K562 (cell line): Measurements from ENCODE around the gene ANO8. TPM values are rescaled to one million over a fixed set of nuclear protein-coding genes. Genes with fewer than 3 reads are reported as not detected.

ENCODE experiments used
- BRCA1 ChIP-seq, 2 experiments: fragments of 450-650 bp in 1 of 2; sonication (generic) in 1 of 2; formaldehyde crosslinking in 1 of 2; IDR thresholded peaks; 2 replicates each; pipeline versions ENCODE4 v1.5.0 to v1.6.1; 2017 to 2020; ENCODE audit warnings: mild to moderate bottlenecking in 1 of 2, missing genetic modification reagents in 1 of 2
- ELF1 ChIP-seq: fragments of 200-800 bp; sonication (Bioruptor generic); IDR thresholded peaks from 2 replicates; pipeline ENCODE4 v1.6.1; 2016; ENCODE audit warnings: missing genetic modification characterization, missing compliant biosample characterization
- KLF13 ChIP-seq: fragments of 450-650 bp; IDR thresholded peaks from 2 replicates; pipeline ENCODE4 v1.6.1; 2016; ENCODE audit warnings: missing genetic modification characterization, low read depth, mild to moderate bottlenecking, missing compliant biosample characterization, moderate library complexity, borderline replicate concordance
- MAFF ChIP-seq: IDR thresholded peaks from 2 replicates; pipeline ENCODE4 v1.6.1; 2012; ENCODE audit warnings: low read length, improper control_type of control experiment
- SLC30A9 ChIP-seq: fragments of 250-450 bp; sonication (Bioruptor Pico); IDR thresholded peaks from 2 replicates; pipeline ENCODE4 v1.8.0; 2022; ENCODE audit warnings: mild to moderate bottlenecking, moderate library complexity
- TFAM ChIP-seq: fragments of 250-450 bp; sonication (Bioruptor Pico); conservative IDR thresholded peaks from 2 replicates; pipeline ENCODE4 v1.5.0; 2021; ENCODE audit warnings: mild to moderate bottlenecking, moderate library complexity
- ZBTB8A ChIP-seq: fragments of 450-650 bp; IDR thresholded peaks from 2 replicates; pipeline ENCODE4 v1.6.1; 2018; ENCODE audit warnings: mild to moderate bottlenecking, moderate library complexity; ENCODE audit not compliant: partially characterized antibody
- ZFP36 ChIP-seq: fragments of 150-350 bp; IDR thresholded peaks from 2 replicates; pipeline ENCODE4 v1.6.1; 2018; ENCODE audit warnings: low read length, low read depth; ENCODE audit not compliant: partially characterized antibody
- ZNF354B ChIP-seq: fragments of 250-450 bp; sonication (Bioruptor Pico); IDR thresholded peaks from 2 replicates; pipeline ENCODE4 v1.4.0; 2020
- ZNF695 ChIP-seq: fragments of 450-650 bp; formaldehyde crosslinking; IDR thresholded peaks from 2 replicates; pipeline ENCODE4 v1.4.0; 2020; ENCODE audit warnings: mild to moderate bottlenecking, moderate library complexity
- polyA plus RNA-seq, 8 experiments: library from polyadenylated mRNA; depleted of rRNA in 4 of 8; stranded (reverse) in 5 of 8; unstranded in 3 of 8; fragments of >200 nt; fragmentation: Nextera tagmentation in 2 of 8; fragmentation: Illumina TruSeq in 1 of 8; extraction: Ambion mirVana in 2 of 8; extraction: Trizol in 1 of 8; gene quantifications; 2 replicates each; pipeline versions ENCODE4 v1.2.1 to v1.2.3, GENCODE V29; 2011 to 2014; ENCODE audit warnings: inconsistent platforms in 1 of 8, missing spikeins in 1 of 8
- total RNA-seq, 7 experiments: library from RNA; depleted of rRNA in 6 of 7; stranded (reverse); fragments of >200 nt in 6 of 7; fragmentation: Illumina TruSeq in 2 of 7; extraction: Trizol in 2 of 7; gene quantifications; 2 replicates each; pipeline versions ENCODE4 v1.2.1 to v1.2.3, GENCODE V29; 2011 to 2021; ENCODE audit warnings: low replicate concordance in 1 of 7
- TF ChIP-seq, protein P1 (sequence below): fragments of 450-650 bp; formaldehyde crosslinking; IDR thresholded peaks from 2 replicates; pipeline ENCODE4 v1.4.0; 2020; ENCODE audit warnings: mild to moderate bottlenecking, mixed read lengths
- TF ChIP-seq, protein P2 (sequence below), 2 experiments: fragments of 450-650 bp in 1 of 2; sonication (generic) in 1 of 2; formaldehyde crosslinking; conservative IDR thresholded peaks; 2 replicates each; pipeline versions ENCODE4 v1.4.0 to v1.8.1; 2020 to 2022; ENCODE audit warnings: mild to moderate bottlenecking in 1 of 2, missing genetic modification reagents in 1 of 2
- TF ChIP-seq, protein P3 (sequence below): fragments of 250-450 bp; sonication (Bioruptor Pico); IDR thresholded peaks from 2 replicates; pipeline ENCODE4 v1.5.0; 2021; ENCODE audit warnings: mild to moderate bottlenecking, moderate library complexity
- TF ChIP-seq, protein P4 (sequence below): sonication (generic); formaldehyde crosslinking; IDR thresholded peaks from 2 replicates; pipeline ENCODE4 v1.8.0; 2022; ENCODE audit warnings: mild to moderate bottlenecking, missing genetic modification reagents
- TF ChIP-seq, protein P5 (sequence below), 2 experiments: fragments of 200-800 bp in 1 of 2; sonication (Bioruptor generic) in 1 of 2; sonication (generic) in 1 of 2; formaldehyde crosslinking in 1 of 2; IDR thresholded peaks in 1 of 2; conservative IDR thresholded peaks in 1 of 2; 2 replicates each; pipeline versions ENCODE4 v1.5.0 to v1.6.1; 2016 to 2020; ENCODE audit warnings: missing compliant biosample characterization in 1 of 2, missing genetic modification characterization in 1 of 2, missing genetic modification reagents in 1 of 2

Gene ANO8
- total and polyA plus RNA-seq, 9 of the 15 experiments (the other 6 are each of a cell fraction or from before 2014, with no cell fraction given) = 0.07 to 7.6 (median 2.3) TPM; not detected in 1

DNA sequence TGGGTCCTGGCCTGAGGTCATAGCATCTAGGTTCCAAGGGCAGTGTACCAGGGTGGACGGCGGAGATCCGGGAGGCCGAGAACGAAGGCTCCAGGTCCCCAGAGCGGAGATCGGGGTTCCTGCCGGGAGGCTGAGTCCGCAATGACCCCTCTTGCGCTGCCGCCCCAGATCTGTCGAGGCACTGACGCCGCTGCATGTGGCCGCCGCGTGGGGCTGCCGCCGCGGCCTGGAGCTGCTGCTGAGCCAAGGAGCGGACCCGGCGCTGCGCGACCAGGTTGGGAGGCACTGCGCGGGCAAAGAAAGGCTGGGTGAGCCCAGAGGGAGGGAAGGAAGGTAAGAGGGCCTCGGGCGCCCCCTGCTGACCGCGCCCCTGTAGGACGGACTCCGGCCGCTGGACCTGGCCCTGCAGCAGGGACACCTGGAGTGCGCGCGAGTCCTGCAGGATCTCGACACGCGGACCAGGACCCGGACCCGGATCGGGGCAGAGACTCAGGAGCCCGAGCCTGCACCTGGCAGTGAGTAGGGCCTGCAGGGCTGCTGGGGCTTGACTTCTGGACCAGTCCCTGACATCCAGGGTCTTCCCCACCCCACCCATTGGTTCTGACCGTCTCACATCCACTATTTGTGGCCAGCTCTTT, 52.0 kb downstream of the ANO8 start (continued):
- TF ChIP-seq, protein P1, sequence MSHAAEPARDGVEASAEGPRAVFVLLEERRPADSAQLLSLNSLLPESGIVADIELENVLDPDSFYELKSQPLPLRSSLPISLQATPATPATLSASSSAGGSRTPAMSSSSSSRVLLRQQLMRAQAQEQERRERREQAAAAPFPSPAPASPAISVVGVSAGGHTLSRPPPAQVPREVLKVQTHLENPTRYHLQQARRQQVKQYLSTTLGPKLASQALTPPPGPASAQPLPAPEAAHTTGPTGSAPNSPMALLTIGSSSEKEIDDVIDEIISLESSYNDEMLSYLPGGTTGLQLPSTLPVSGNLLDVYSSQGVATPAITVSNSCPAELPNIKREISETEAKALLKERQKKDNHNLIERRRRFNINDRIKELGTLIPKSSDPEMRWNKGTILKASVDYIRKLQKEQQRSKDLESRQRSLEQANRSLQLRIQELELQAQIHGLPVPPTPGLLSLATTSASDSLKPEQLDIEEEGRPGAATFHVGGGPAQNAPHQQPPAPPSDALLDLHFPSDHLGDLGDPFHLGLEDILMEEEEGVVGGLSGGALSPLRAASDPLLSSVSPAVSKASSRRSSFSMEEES (CRISPR knock-in tag) = no peak
- TF ChIP-seq, protein P2, sequence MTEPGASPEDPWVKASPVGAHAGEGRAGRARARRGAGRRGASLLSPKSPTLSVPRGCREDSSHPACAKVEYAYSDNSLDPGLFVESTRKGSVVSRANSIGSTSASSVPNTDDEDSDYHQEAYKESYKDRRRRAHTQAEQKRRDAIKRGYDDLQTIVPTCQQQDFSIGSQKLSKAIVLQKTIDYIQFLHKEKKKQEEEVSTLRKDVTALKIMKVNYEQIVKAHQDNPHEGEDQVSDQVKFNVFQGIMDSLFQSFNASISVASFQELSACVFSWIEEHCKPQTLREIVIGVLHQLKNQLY (CRISPR knock-in tag; conservative IDR thresholded peaks at IDR 0.05) = no peak
- TF ChIP-seq MAFF (no peak), ZNF695 (no peak), SLC30A9 (no peak), ZFP36 (peak; percentile 7), BRCA1 (IDR thresholded peaks at IDR 0.05) (no peak), BRCA1 (CRISPR knock-in tag; IDR thresholded peaks at IDR 0.05) (no peak), TFAM (CRISPR knock-in tag) (no peak), ZNF354B (no peak), ELF1 (tag) (no peak), ZBTB8A (no peak), KLF13 (no peak)
- TF ChIP-seq, protein P3, sequence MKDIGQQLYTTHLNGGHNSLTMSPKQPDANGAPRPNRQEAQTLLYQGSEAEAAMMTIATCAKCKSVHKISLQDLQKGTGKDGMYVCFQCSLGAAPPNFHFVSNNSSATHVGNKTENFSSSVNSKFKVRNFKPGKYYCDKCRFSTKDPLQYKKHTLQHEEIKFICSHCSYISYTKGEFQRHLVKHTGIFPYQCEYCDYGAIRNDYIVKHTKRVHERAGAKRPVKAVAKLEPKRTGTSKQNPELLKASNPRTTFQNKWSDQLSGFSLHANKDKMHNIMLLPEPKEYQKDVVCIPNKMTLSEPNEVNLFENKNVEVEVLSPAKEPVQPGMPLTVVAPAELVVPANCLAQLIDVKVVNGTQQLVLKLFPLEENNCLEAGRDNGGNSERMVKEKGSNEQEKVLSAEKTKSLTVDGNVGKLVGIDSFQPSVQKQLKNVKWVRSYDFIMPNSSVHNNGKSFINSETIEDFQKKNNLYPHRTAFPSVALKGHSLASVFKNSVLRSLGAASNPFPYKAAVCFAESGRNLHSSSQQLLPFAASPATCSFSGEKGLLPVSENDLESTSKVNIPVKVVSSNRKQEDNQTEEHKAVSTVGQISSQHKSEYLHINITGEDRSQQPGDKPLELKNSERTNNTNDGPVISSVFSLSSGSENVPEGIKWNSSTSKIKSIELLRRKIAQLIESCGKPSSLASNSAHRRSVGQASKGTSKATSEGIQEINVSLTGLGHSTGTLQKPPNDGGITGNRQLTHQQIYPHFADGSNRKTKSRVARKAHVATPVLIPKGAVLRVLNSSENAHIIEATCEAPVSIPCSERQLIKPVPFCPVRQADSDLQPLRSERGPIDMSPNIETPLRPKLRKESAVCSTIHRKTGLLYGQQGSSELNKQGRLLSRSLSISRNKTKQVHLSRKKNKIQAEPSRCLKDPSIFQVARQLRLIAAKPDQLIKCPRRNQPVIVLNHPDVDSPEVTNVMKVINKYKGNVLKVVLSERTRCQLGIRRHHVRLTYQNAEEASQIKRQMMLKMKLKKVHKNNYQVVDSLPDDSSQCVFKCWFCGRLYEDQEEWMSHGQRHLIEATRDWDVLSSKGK (CRISPR knock-in tag) = no peak
- TF ChIP-seq, protein P4, sequence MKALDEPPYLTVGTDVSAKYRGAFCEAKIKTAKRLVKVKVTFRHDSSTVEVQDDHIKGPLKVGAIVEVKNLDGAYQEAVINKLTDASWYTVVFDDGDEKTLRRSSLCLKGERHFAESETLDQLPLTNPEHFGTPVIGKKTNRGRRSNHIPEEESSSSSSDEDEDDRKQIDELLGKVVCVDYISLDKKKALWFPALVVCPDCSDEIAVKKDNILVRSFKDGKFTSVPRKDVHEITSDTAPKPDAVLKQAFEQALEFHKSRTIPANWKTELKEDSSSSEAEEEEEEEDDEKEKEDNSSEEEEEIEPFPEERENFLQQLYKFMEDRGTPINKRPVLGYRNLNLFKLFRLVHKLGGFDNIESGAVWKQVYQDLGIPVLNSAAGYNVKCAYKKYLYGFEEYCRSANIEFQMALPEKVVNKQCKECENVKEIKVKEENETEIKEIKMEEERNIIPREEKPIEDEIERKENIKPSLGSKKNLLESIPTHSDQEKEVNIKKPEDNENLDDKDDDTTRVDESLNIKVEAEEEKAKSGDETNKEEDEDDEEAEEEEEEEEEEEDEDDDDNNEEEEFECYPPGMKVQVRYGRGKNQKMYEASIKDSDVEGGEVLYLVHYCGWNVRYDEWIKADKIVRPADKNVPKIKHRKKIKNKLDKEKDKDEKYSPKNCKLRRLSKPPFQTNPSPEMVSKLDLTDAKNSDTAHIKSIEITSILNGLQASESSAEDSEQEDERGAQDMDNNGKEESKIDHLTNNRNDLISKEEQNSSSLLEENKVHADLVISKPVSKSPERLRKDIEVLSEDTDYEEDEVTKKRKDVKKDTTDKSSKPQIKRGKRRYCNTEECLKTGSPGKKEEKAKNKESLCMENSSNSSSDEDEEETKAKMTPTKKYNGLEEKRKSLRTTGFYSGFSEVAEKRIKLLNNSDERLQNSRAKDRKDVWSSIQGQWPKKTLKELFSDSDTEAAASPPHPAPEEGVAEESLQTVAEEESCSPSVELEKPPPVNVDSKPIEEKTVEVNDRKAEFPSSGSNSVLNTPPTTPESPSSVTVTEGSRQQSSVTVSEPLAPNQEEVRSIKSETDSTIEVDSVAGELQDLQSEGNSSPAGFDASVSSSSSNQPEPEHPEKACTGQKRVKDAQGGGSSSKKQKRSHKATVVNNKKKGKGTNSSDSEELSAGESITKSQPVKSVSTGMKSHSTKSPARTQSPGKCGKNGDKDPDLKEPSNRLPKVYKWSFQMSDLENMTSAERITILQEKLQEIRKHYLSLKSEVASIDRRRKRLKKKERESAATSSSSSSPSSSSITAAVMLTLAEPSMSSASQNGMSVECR = no peak
- TF ChIP-seq, protein P5, sequence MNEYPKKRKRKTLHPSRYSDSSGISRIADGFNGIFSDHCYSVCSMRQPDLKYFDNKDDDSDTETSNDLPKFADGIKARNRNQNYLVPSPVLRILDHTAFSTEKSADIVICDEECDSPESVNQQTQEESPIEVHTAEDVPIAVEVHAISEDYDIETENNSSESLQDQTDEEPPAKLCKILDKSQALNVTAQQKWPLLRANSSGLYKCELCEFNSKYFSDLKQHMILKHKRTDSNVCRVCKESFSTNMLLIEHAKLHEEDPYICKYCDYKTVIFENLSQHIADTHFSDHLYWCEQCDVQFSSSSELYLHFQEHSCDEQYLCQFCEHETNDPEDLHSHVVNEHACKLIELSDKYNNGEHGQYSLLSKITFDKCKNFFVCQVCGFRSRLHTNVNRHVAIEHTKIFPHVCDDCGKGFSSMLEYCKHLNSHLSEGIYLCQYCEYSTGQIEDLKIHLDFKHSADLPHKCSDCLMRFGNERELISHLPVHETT (CRISPR knock-in tag; conservative IDR thresholded peaks at IDR 0.05 in 1 of 2, IDR thresholded peaks at IDR 0.05 in 1 of 2) = no peak
